NCI-H2107 treated with DMSO at 0.1 percent for 48 hours (cell line): ENCODE data around the gene GPATCH1.
A peak's percentile ranks its signal among the peaks of the same experiment; 100 is the strongest.
"Not testable (repeated sequence)": the region's sequence is repeated elsewhere in the genome, so short reads cannot be mapped to it uniquely, and the experiment has no call there.

Experiments used
- DNase-seq: peaks from one replicate; lab custom pipeline; 2025; ENCODE audit not compliant: unreplicated experiment; lab: John Stamatoyannopoulos, UW

The GPATCH1 gene

GRCh38 chr19:33114312-33114711 lies 33.3 kb downstream of the GPATCH1 start:
- no peak for DNase-seq

- no peak for DNase-seq
Measured at GRCh38 chr19:33117501-33117900, 36.5 kb downstream of the GPATCH1 start.

- no peak for DNase-seq
Measured at GRCh38 chr19:33118643-33119042, 37.7 kb downstream of the GPATCH1 start.

- no peak for DNase-seq
Measured at GRCh38 chr19:33124207-33125098, 43.5 kb downstream of the GPATCH1 start.

- DNase-seq: peak; percentile 61
Measured at GRCh38 chr19:33125929-33126388, 45.0 kb downstream of the GPATCH1 start.

- not testable (repeated sequence) for DNase-seq
Measured at GRCh38 chr19:33126712-33127111, 45.7 kb downstream of the GPATCH1 start.

GRCh38 chr19:33129901-33130300 lies 48.9 kb downstream of the GPATCH1 start:
- DNase-seq: no peak

- no peak for DNase-seq
Measured at GRCh38 chr19:33130433-33130832, 49.5 kb downstream of the GPATCH1 start.

GRCh38 chr19:33132021-33132420 lies 51.0 kb downstream of the GPATCH1 start, which contains the start of gene WDR88:
TSS of gene WDR88 (plus strand) at chr19:33132114. CDS start at chr19:33132170, 56 bp downstream.
- no peak for DNase-seq

GRCh38 chr19:33132425-33132824 lies 51.4 kb downstream of the GPATCH1 start:
- DNase-seq: no peak

GRCh38 chr19:33133438-33134031 lies 52.6 kb downstream of the GPATCH1 start:
- no peak for DNase-seq

GRCh38 chr19:33134571-33135041 lies 53.6 kb downstream of the GPATCH1 start:
- DNase-seq: no peak

- DNase-seq: no peak
Measured at GRCh38 chr19:33139165-33139564, 58.2 kb downstream of the GPATCH1 start.

- peak; percentile 62 for DNase-seq
Measured at GRCh38 chr19:33143897-33144405, 63.0 kb downstream of the GPATCH1 start.

- no peak for DNase-seq
Measured at GRCh38 chr19:33146209-33146608, 65.2 kb downstream of the GPATCH1 start.

- DNase-seq: no peak
Measured at GRCh38 chr19:33147538-33147937, 66.6 kb downstream of the GPATCH1 start.

- no peak for DNase-seq
Measured at GRCh38 chr19:33150852-33151518, 70.0 kb downstream of the GPATCH1 start.

GRCh38 chr19:33152176-33152575 lies 71.2 kb downstream of the GPATCH1 start:
- no peak for DNase-seq

- DNase-seq: not testable (repeated sequence)
Measured at GRCh38 chr19:33152625-33153024, 71.6 kb downstream of the GPATCH1 start.

GRCh38 chr19:33154313-33154712 lies 73.3 kb downstream of the GPATCH1 start:
- not testable (repeated sequence) for DNase-seq

- DNase-seq: no peak
Measured at GRCh38 chr19:33156334-33156733, 75.4 kb downstream of the GPATCH1 start.
